ENCODE results near the gene FOXS1. TPM values are rescaled to one million over a fixed set of nuclear protein-coding genes. Genes with fewer than 3 reads are reported as not detected.

The FOXS1 gene
- total and polyA plus RNA-seq, 8 donors = 0.16 to 1.7 (median 0.85) TPM; not detected in 2

DNA sequence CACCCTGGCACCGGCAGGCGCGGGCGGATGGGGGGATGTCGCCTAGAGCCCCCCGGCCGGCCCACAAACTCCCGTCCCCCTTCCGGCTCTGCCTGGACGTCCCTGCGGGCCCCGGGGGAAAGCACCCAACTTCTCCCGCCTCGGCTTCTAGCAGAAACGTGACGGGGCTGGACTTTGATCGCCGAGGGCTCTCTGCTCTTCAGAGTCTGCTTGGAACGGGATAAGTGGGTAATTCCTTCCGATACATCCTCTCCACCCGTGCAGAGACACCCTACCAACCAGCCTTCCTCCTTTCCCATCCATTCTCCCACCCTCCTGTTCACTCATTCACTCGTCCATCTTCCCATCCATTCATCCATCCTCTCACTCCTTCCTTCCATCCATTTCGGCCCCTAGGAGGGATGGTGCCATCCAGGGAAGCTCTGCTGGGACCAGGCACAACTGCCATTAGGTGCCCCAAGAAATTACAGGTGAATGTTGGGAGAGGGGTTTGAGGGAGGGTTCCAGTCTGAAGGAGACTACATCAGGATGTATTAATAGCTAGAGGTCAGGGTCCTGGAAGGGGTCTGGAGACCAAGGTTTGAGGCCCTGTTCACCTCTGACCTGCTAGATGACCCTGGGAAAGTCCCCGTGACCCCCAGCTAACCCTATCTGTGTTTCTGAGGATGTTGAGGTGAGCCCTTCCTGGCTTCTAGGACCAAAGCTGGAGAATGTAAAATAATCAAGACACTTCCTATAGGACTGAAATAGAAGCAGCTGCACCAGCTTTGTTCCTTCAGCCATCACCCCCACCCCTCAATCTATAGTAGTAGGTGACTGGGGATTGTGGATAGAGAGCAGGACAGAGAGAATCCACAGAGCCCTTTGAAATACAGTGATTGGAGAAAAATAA lies 25.6 kb upstream of the FOXS1 start:
- TF ChIP-seq, protein P1, sequence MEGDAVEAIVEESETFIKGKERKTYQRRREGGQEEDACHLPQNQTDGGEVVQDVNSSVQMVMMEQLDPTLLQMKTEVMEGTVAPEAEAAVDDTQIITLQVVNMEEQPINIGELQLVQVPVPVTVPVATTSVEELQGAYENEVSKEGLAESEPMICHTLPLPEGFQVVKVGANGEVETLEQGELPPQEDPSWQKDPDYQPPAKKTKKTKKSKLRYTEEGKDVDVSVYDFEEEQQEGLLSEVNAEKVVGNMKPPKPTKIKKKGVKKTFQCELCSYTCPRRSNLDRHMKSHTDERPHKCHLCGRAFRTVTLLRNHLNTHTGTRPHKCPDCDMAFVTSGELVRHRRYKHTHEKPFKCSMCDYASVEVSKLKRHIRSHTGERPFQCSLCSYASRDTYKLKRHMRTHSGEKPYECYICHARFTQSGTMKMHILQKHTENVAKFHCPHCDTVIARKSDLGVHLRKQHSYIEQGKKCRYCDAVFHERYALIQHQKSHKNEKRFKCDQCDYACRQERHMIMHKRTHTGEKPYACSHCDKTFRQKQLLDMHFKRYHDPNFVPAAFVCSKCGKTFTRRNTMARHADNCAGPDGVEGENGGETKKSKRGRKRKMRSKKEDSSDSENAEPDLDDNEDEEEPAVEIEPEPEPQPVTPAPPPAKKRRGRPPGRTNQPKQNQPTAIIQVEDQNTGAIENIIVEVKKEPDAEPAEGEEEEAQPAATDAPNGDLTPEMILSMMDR (IDR thresholded peaks at IDR 0.05) = no peak
- DNase-seq (no peak), FAIRE-seq (no peak), ATAC-seq (peak; percentile 58 to 68 (median 60))
- Histone ChIP-seq H3K27me3 (no peaks in the 10 kb centered on the region), H3K4me3 (peak overlapping the region; percentile 55 to 82 (median 73)), H3K27ac (peak overlapping the region in 2 of 4 donors; percentile 20 to 35), H3K4me1 (no peaks in the 10 kb centered on the region), H3K36me3 (no peaks in the 10 kb centered on the region), H3K9me3 (no peaks in the 10 kb centered on the region)
- WGBS, 2 donors = 8 to 10% methylated on average over 18 to 24 of the region's 24 CpGs
- intact Hi-C loops (cut with DNase I) = no loop called here

GRCh38 chr20:31869942-31870725 lies 24.7 kb upstream of the FOXS1 start, which contains the start of the genes DUSP15 and TTLL9:
Gene DUSP15 (minus strand): TSS chr20:31870527. CDS start chr20:31870337, 190 bp downstream.
Gene TTLL9 (plus strand): TSS chr20:31870634. CDS start chr20:31871127, 493 bp downstream.
- peak within 1 kb of the TSS; percentile 55 to 82 (median 73) for H3K4me3 ChIP-seq
- no peaks in the 10 kb centered on the region for H3K9me3 ChIP-seq
- intact Hi-C loops (cut with DNase I) = no loop called here
- TF ChIP-seq, protein P1 (IDR thresholded peaks at IDR 0.05) = no peak
- peak within 1 kb of the TSS in 2 of 4 donors; percentile 20 to 35 for H3K27ac ChIP-seq
- no peaks in the 10 kb centered on the region for H3K27me3 ChIP-seq
- no peak for FAIRE-seq
- no peaks in the 10 kb centered on the region for H3K36me3 ChIP-seq
- DNase-seq = peak; percentile 30 to 83 (median 50)
- WGBS, 2 donors = 0 to 1% methylated on average over 30 to 80 of the region's 80 CpGs
- H3K4me1 ChIP-seq = no peaks in the 10 kb centered on the region
- peak; percentile 84 to 94 (median 91) for ATAC-seq

DNA sequence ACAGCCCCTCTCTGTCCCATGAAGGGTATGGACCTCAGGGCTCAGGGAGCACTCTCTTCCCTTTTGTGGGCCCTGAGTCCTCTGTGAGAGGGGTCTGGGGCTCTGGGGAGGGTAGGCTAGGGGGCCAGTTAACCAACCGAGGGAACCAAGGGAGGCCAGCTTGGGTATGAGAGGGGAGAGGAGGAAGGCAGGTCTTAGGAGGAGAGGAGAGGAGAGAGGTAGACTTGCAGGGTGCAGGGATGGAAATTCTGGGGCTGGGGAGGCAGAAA lies 24.2 kb upstream of the FOXS1 start:
- ATAC-seq (no peak), FAIRE-seq (no peak), DNase-seq (no peak)
- Histone ChIP-seq H3K4me1 (no peaks in the 10 kb centered on the region), H3K4me3 (peak overlapping the region; percentile 55 to 82 (median 73)), H3K9me3 (no peaks in the 10 kb centered on the region), H3K36me3 (no peaks in the 10 kb centered on the region), H3K27me3 (no peaks in the 10 kb centered on the region), H3K27ac (no peak overlapping the region)
- intact Hi-C loops (cut with DNase I) = no loop called here
- 0 to 20% methylated on average over 1 of the region's 1 CpG for WGBS, 2 donors
- TF ChIP-seq, protein P1 (IDR thresholded peaks at IDR 0.05) = no peak

GRCh38 chr20:31868853-31869672 lies 23.7 kb upstream of the FOXS1 start:
- H3K27ac ChIP-seq = no peak overlapping the region
- no peak for ATAC-seq

More at GRCh38 chr20:31868853-31869672, 23.7 kb upstream of the FOXS1 start:
- intact Hi-C loops (cut with DNase I) = no loop called here
- FAIRE-seq (no peak), DNase-seq (no peak)
- TF ChIP-seq, protein P1 (IDR thresholded peaks at IDR 0.05) = no peak
- H3K4me3 ChIP-seq = peak overlapping the region in 2 of 4 donors; percentile 78 to 82
- no peaks in the 10 kb centered on the region for H3K4me1 ChIP-seq
- WGBS, 2 donors = 72 to 81% methylated on average over 12 of the region's 12 CpGs
- H3K27me3 ChIP-seq = no peaks in the 10 kb centered on the region
- no peaks in the 10 kb centered on the region for H3K9me3 ChIP-seq
- no peaks in the 10 kb centered on the region for H3K36me3 ChIP-seq
